IMR-90 (cell line): ENCODE data around the gene SH3BP5. TPM values are rescaled to one million over a fixed set of nuclear protein-coding genes. Genes with fewer than 3 reads are reported as not detected.

ENCODE experiments used
- ATAC-seq: fragments of 200-7000 bp; cut with Tn5 transposase; 2 replicates; pipeline ENCODE4 v1.9.1; 2020; ENCODE audit warnings: low read depth, mild to moderate bottlenecking, moderate library complexity
- BruUV-seq: library from RNA; stranded (reverse); fragments of 400-500 nt; replicated peaks from 2 replicates; lab custom pipeline; 2021; lab: Mats Ljungman, UMichigan
- CTCF ChIA-PET: fragments of 300-600 bp; formaldehyde crosslinking; extraction: SDS; loops from one replicate; lab custom pipeline; 2021; ENCODE audit warnings: antibody characterized with exemption; lab: Yijun Ruan, JAX
- POLR2A ChIA-PET: fragments of 300-600 bp; sonication (Branson Sonifier 250); formaldehyde crosslinking; loops from one replicate; lab custom pipeline; 2022; ENCODE audit warnings: antibody characterized with exemption; ENCODE audit not compliant: unreplicated experiment; lab: Charles Lee
- DNase-seq: peaks from one replicate; pipeline ENCODE4 v3.0.0; 2013
- H2AFZ ChIP-seq: replicated peaks from 2 replicates; pipeline ENCODE3; 2013; ENCODE audit warnings: low read length, mild to moderate bottlenecking; ENCODE audit not compliant: poor library complexity
- H2AK5ac ChIP-seq: 2 replicates; pipeline ENCODE4 v1.6.1; 2013; ENCODE audit warnings: low read depth, low read length, inconsistent platforms
- H2AK9ac ChIP-seq: replicated peaks from 2 replicates; pipeline ENCODE3; 2013; ENCODE audit warnings: mild to moderate bottlenecking, low read depth, low read length, moderate library complexity; ENCODE audit not compliant: poor library complexity
- H2BK120ac ChIP-seq: 2 replicates; pipeline ENCODE4 v1.6.1; 2013; ENCODE audit warnings: low read depth, low read length, inconsistent platforms
- H2BK15ac ChIP-seq: 3 replicates; pipeline ENCODE4 v1.6.1; 2013; ENCODE audit warnings: low read depth, low read length, inconsistent platforms
- H2BK20ac ChIP-seq: 2 replicates; pipeline ENCODE4 v1.6.1; 2013; ENCODE audit warnings: low read depth, mild to moderate bottlenecking, inconsistent platforms, low read length, moderate library complexity
- H2BK5ac ChIP-seq: 2 replicates; pipeline ENCODE4 v1.6.1; 2013; ENCODE audit warnings: mild to moderate bottlenecking, low read depth, low read length, inconsistent platforms; ENCODE audit not compliant: poor library complexity, severe bottlenecking
- H3K14ac ChIP-seq: replicated peaks from 2 replicates; pipeline ENCODE4 v1.6.1; 2013; ENCODE audit warnings: low read depth, low read length, inconsistent platforms
- H3K18ac ChIP-seq: 2 replicates; pipeline ENCODE4 v1.6.1; 2013; ENCODE audit warnings: low read depth, low read length, control low read depth
- H3K23ac ChIP-seq: 2 replicates; pipeline ENCODE4 v1.6.1; 2013; ENCODE audit warnings: low read depth, low read length, inconsistent platforms
- H3K27ac ChIP-seq: 2 replicates; pipeline ENCODE4 v1.5.1; 2013; ENCODE audit warnings: mild to moderate bottlenecking, control low read depth, low read length; ENCODE audit not compliant: insufficient read depth
- H3K27me3 ChIP-seq: 2 replicates; pipeline ENCODE4 v1.6.1; 2013; ENCODE audit warnings: low read length; ENCODE audit not compliant: control insufficient read depth, insufficient read depth
- H3K36me3 ChIP-seq: 2 replicates; pipeline ENCODE4 v1.6.1; 2013; ENCODE audit warnings: low read length, mixed read lengths; ENCODE audit not compliant: control insufficient read depth, insufficient read depth
- H3K4ac ChIP-seq: 2 replicates; pipeline ENCODE4 v1.6.1; 2013; ENCODE audit warnings: low read depth, low read length, inconsistent platforms
- H3K4me1 ChIP-seq: 2 replicates; pipeline ENCODE4 v1.6.1; 2013; ENCODE audit warnings: low read length, mixed read lengths; ENCODE audit not compliant: control insufficient read depth, insufficient read depth
- H3K4me2 ChIP-seq: 2 replicates; pipeline ENCODE4 v1.6.1; 2013; ENCODE audit warnings: low read depth, mild to moderate bottlenecking, control low read depth, low read length, moderate library complexity
- H3K4me3 ChIP-seq: 2 replicates; pipeline ENCODE4 v1.5.1; 2013; ENCODE audit warnings: low read depth, mild to moderate bottlenecking, control low read depth, low read length, moderate library complexity; ENCODE audit not compliant: insufficient read depth
- H3K56ac ChIP-seq: 2 replicates; pipeline ENCODE4 v1.6.1; 2013; ENCODE audit warnings: low read length, inconsistent platforms; ENCODE audit not compliant: insufficient read depth; ENCODE audit errors: extremely low read depth
- H3K79me1 ChIP-seq, 2 experiments: 2 replicates each; pipeline ENCODE4 v1.6.1; 2013; ENCODE audit warnings: low read length in 2 of 2, inconsistent platforms in 1 of 2, low read depth in 1 of 2
- H3K9ac ChIP-seq: 2 replicates; pipeline ENCODE4 v1.6.1; 2013; ENCODE audit warnings: low read depth, low read length, control low read depth
- H3K9me1 ChIP-seq: 2 replicates; pipeline ENCODE4 v1.6.1; 2013; ENCODE audit warnings: low read length, inconsistent platforms; ENCODE audit not compliant: insufficient read depth
- H3K9me3 ChIP-seq: 2 replicates; pipeline ENCODE4 v1.6.1; 2013; ENCODE audit warnings: low read length; ENCODE audit not compliant: control insufficient read depth, insufficient read depth
- H4K20me1 ChIP-seq: 2 replicates; pipeline ENCODE4 v1.6.1; 2013; ENCODE audit warnings: low read length, inconsistent platforms; ENCODE audit not compliant: insufficient read depth
- H4K5ac ChIP-seq: 2 replicates; pipeline ENCODE4 v1.6.1; 2013; ENCODE audit warnings: mild to moderate bottlenecking, low read depth, low read length, control low read depth
- H4K8ac ChIP-seq, 2 experiments: 2 replicates each; pipeline ENCODE4 v1.6.1; 2013; ENCODE audit warnings: low read depth in 2 of 2, low read length in 2 of 2, control low read depth in 1 of 2, inconsistent platforms in 1 of 2
- H4K91ac ChIP-seq: 2 replicates; pipeline ENCODE4 v1.6.1; 2013; ENCODE audit warnings: low read depth, low read length, inconsistent platforms; ENCODE audit not compliant: insufficient read depth
- BHLHE40 ChIP-seq: fragments of 150-350 bp; IDR thresholded peaks from 2 replicates; pipeline ENCODE4 v1.6.1; 2016; ENCODE audit warnings: mild to moderate bottlenecking, low read depth, low read length
- CHD1 ChIP-seq: IDR thresholded peaks from 2 replicates; pipeline ENCODE4 v1.6.1; 2012; ENCODE audit warnings: low read depth, low read length, improper control_type of control experiment
- FOS ChIP-seq: fragments of 150-350 bp; IDR thresholded peaks from 2 replicates; pipeline ENCODE4 v1.6.1; 2016; ENCODE audit warnings: low read depth, low read length
- MAFK ChIP-seq: IDR thresholded peaks from 2 replicates; pipeline ENCODE4 v1.6.1; 2012; ENCODE audit warnings: low read depth, low read length, improper control_type of control experiment
- MXI1 ChIP-seq: IDR thresholded peaks from 2 replicates; pipeline ENCODE4 v1.6.1; 2012; ENCODE audit warnings: low read depth, mild to moderate bottlenecking, low read length, moderate library complexity, borderline replicate concordance
- POLR2A ChIP-seq: IDR thresholded peaks from 2 replicates; pipeline ENCODE4 v1.6.1; 2012; ENCODE audit warnings: mild to moderate bottlenecking, low read depth, low read length
- RAD21 ChIP-seq: IDR thresholded peaks from 2 replicates; pipeline ENCODE4 v1.6.1; 2012; ENCODE audit warnings: low read length, improper control_type of control experiment
- RCOR1 ChIP-seq: IDR thresholded peaks from 2 replicates; pipeline ENCODE4 v1.6.1; 2012; ENCODE audit warnings: mild to moderate bottlenecking, low read length, improper control_type of control experiment; ENCODE audit not compliant: insufficient replicate concordance
- SMC3 ChIP-seq: fragments of 150-350 bp; IDR thresholded peaks from 2 replicates; pipeline ENCODE4 v1.6.1; 2016; ENCODE audit warnings: low read depth, mild to moderate bottlenecking, antibody characterized with exemption, low read length, moderate library complexity
- WGBS, 2 experiments: methylation state at CpG; one replicate each; pipeline versions ENCODE4 v1.1.5 to v1.1.7; 2013; ENCODE audit warnings: missing lambda C conversion rate in 2 of 2; ENCODE audit not compliant: insufficient read length in 1 of 2; ENCODE audit errors: extremely low coverage in 2 of 2; 5-methylcytosine and 5-hydroxymethylcytosine counted together
- dilution Hi-C: fragments of 300-500 bp; cut with HindIII; formaldehyde crosslinking; loops from one replicate; pipeline ENCODE4 v1.14.3; 2018; ENCODE audit warnings: low sequenced_read_pairs; ENCODE audit not compliant: unreplicated experiment
- in situ Hi-C: fragments of 300-500 bp; cut with MboI; formaldehyde crosslinking; loops from 3 replicates; pipeline ENCODE4 v1.14.3; 2019; ENCODE audit warnings: low sequenced_read_pairs, inconsistent platforms, mixed read lengths
- intact Hi-C: fragments of 100-400 bp; cut with micrococcal nuclease; formaldehyde crosslinking; loops from 2 replicates; pipeline ENCODE4 v1.10.0; 2022
- polyA plus RNA-seq, 3 experiments: library from polyadenylated mRNA; depleted of rRNA; stranded (reverse); fragments of >200 nt; gene quantifications; 2 replicates each; pipeline ENCODE4 v1.2.3, GENCODE V29; 2012; ENCODE audit warnings: low replicate concordance in 1 of 3
- total RNA-seq: library from RNA; depleted of rRNA; stranded (reverse); fragments of >200 nt; gene quantifications from 2 replicates; pipeline ENCODE4 v1.2.3, GENCODE V29; 2012
- TF ChIP-seq, protein P1 (sequence below): conservative IDR thresholded peaks from 2 replicates; pipeline ENCODE4 v1.5.1; 2012; ENCODE audit warnings: mild to moderate bottlenecking, low read depth, low read length, improper control_type of control experiment
- TF ChIP-seq, protein P2 (sequence below): fragments of 150-350 bp; IDR thresholded peaks from 2 replicates; pipeline ENCODE4 v1.6.1; 2017; ENCODE audit warnings: mild to moderate bottlenecking, antibody characterized with exemption, low read length, low read depth

SH3BP5 gene
- total and polyA plus RNA-seq, 2 of the 4 experiments (the other 2 are of a cell fraction) = 14.0 to 23.5 TPM

DNA sequence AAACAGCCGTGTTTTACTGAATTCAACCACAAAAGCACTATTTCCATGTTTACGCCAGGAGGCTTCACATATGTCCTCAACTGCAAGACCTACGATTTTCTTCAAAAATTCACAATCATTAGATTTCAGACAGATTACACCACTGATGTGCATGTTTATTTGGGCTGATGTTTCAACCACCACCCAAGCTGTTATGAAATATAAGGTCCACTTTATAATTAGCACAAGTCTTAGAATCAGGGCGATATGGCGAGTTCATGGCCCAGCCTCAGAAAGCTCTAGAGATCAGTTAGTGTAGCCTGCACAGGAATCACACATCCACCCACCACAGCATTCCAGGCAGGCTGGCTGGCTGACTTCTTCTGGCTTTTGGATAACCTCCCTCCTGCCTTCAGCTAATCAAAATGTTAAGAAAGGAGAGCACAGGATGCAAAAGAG is 15.4 kb downstream of the SH3BP5 start:
- H4K8ac ChIP-seq = no peak overlapping the region
- no peak overlapping the region for H3K27ac ChIP-seq
- no peak overlapping the region for H3K4ac ChIP-seq
- no peak overlapping the region for H3K23ac ChIP-seq
- ATAC-seq (peak; percentile 81), DNase-seq (peak; percentile 57)
- H2AK9ac ChIP-seq = no peak overlapping the region
- no peak overlapping the region for H3K56ac ChIP-seq
- peaks cover 3 to 6% of the 10 kb centered on the region in 2 experiments; a peak in 2 of 4 replicates for H3K79me1 ChIP-seq
- H3K4me2 ChIP-seq = no peak overlapping the region
- no peak overlapping the region for H4K5ac ChIP-seq
- H3K9ac ChIP-seq = no peak overlapping the region
- POLR2A ChIA-PET = interaction anchor here (0.5 kb wide), 1 partner anchor 17 kb away, joined by 3 read pairs; no protein-coding TSS in a partner anchor
- intact Hi-C loops = no loop called here
- TF ChIP-seq POLR2A (no peak), FOS (no peak), RAD21 (no peak), RCOR1 (no peak), BHLHE40 (no peak), MAFK (no peak), MXI1 (no peak), CHD1 (no peak), SMC3 (no peak)
- TF ChIP-seq, protein P1, sequence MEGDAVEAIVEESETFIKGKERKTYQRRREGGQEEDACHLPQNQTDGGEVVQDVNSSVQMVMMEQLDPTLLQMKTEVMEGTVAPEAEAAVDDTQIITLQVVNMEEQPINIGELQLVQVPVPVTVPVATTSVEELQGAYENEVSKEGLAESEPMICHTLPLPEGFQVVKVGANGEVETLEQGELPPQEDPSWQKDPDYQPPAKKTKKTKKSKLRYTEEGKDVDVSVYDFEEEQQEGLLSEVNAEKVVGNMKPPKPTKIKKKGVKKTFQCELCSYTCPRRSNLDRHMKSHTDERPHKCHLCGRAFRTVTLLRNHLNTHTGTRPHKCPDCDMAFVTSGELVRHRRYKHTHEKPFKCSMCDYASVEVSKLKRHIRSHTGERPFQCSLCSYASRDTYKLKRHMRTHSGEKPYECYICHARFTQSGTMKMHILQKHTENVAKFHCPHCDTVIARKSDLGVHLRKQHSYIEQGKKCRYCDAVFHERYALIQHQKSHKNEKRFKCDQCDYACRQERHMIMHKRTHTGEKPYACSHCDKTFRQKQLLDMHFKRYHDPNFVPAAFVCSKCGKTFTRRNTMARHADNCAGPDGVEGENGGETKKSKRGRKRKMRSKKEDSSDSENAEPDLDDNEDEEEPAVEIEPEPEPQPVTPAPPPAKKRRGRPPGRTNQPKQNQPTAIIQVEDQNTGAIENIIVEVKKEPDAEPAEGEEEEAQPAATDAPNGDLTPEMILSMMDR = no peak
- TF ChIP-seq, protein P2, sequence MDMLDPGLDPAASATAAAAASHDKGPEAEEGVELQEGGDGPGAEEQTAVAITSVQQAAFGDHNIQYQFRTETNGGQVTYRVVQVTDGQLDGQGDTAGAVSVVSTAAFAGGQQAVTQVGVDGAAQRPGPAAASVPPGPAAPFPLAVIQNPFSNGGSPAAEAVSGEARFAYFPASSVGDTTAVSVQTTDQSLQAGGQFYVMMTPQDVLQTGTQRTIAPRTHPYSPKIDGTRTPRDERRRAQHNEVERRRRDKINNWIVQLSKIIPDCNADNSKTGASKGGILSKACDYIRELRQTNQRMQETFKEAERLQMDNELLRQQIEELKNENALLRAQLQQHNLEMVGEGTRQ = no peak
- dilution Hi-C loops = no loop called here
- H2BK120ac ChIP-seq = no peak overlapping the region
- no peaks in the 10 kb centered on the region for H4K20me1 ChIP-seq
- no peaks in the 10 kb centered on the region for H3K9me1 ChIP-seq
- in situ Hi-C loops = no loop called here
- no peak overlapping the region for H2BK5ac ChIP-seq
- no peak overlapping the region for H3K4me3 ChIP-seq
- H3K27me3 ChIP-seq = no peaks in the 10 kb centered on the region
- CTCF ChIA-PET = no interaction called here
- H3K14ac ChIP-seq = no peak overlapping the region
- H3K36me3 ChIP-seq = no peaks in the 10 kb centered on the region
- BruUV-seq = no TSS peak
- H2AFZ ChIP-seq = no peak overlapping the region
- H4K91ac ChIP-seq = no peak overlapping the region
- no peak overlapping the region for H2AK5ac ChIP-seq
- no peak overlapping the region for H2BK20ac ChIP-seq
- peaks cover 7% of the 10 kb centered on the region for H3K4me1 ChIP-seq
- no peaks in the 10 kb centered on the region for H3K9me3 ChIP-seq
- 100% methylated on average over 1 of the region's 5 CpGs; no CpG with 5 or more reads in 1 of the 2 experiments for WGBS, 2 experiments
- no peak overlapping the region for H2BK15ac ChIP-seq
- no peak overlapping the region for H3K18ac ChIP-seq
